ENCODE measurements around the gene MTFR2.

Gene MTFR2

DNA sequence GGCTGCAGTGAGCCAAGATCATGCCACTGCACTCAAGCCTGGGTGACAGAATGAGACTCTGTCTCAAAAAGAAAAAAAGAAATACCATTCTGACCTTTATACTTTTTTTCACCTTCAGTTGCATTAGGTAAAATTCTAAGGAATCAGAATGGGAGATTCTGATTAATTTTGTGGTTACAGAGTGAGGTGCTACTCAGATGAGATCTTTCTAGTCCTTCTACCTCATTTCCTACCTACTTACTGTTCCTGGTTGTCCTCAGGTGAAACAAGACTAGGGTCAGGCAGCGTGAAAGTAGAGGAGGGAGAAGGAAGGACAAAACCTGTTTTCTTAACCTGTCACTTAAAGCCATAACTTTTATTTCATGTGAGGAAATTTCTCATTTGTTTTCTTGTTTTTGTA, 63.7 kb downstream of the MTFR2 start:
- no peak for DNase-seq (ENCODE audit: low spot score)
- no peak for FAIRE-seq

DNA sequence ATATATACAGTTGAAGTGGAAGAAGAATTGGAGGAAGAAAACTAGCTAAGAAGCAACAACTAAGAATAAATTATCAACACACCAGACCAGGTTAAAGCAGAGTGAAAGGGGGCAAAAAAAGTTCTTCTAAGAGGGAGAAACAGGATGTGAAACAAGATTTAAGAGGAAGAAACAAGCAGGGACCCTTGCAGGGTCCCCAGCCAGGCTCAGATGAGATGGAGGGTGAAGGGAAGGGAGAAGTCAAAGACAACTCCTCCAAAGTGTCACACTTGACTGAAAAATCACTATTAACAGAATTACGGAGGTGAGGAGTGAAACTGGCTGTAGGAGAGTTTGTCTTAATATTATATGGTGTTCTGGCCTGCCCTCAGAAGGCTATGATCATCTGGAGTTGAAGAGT, 65.4 kb downstream of the MTFR2 start:
- no peak for FAIRE-seq
- no peak for DNase-seq (ENCODE audit: low spot score)

DNA sequence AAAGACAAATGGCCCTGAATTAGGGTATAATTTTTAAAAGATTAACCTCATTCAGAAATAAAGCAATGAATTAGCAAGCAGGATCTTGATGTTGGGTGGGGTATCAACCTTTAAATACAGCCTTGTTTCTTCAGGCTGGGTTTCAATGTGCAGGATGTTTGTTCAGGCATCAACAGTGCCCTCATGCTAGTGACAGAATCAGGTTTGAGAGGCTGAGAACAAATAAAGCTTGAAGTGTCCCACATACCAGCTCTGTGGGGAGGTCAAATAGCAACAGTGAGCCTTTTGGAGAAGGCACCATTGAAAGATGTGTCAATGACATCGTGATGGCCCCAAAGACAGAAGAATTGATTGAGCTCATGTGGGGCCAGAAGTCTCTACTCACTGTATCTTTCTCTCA, 68.2 kb downstream of the MTFR2 start:
- DNase-seq (ENCODE audit: low spot score) (no peak), FAIRE-seq (no peak)

DNA sequence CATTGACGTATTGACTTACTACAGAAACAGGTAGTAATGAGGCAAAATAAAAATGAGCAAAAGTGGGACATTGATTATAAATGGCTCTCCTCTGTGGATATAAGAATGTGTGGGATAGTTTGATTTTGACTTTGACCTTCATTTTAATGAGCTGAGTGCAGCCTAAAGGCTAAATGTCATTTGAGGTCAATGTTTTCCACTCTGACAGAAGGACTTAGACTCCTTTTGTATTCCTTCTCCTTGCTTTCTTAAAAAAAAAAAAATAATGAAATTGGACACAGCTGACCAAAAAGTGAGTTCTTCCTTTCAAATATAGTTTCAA, 68.6 kb downstream of the MTFR2 start:
- DNase-seq (ENCODE audit: low spot score) (no peak), FAIRE-seq (no peak)
